Osteoblast (primary cell): ENCODE data around the gene ARHGAP1. TPM values are rescaled to one million over a fixed set of nuclear protein-coding genes. Genes with fewer than 3 reads are reported as not detected.

ENCODE experiments used
- DNase-seq: peaks from one replicate; pipeline ENCODE4 v3.0.0; 2011; ENCODE audit warnings: low spot score, mixed read lengths; ENCODE audit not compliant: insufficient read length; ENCODE audit errors: missing footprints
- H2AFZ ChIP-seq: 2 replicates; pipeline ENCODE4 v1.6.0; 2011; ENCODE audit warnings: mild to moderate bottlenecking, low read length
- H3K27ac ChIP-seq: 2 replicates; pipeline ENCODE4 v1.5.1; 2011; ENCODE audit warnings: mild to moderate bottlenecking, low read depth, low read length, moderate library complexity
- H3K27me3 ChIP-seq: 2 replicates; pipeline ENCODE4 v1.6.0; 2012; ENCODE audit warnings: mild to moderate bottlenecking, control low read depth, inconsistent platforms, low read length, moderate library complexity; ENCODE audit not compliant: insufficient read depth
- H3K36me3 ChIP-seq: 2 replicates; pipeline ENCODE4 v1.5.1; 2011; ENCODE audit warnings: mild to moderate bottlenecking, low read length, control low read depth, moderate library complexity; ENCODE audit not compliant: insufficient read depth
- H3K4me1 ChIP-seq: 2 replicates; pipeline ENCODE4 v1.5.1; 2011; ENCODE audit warnings: mild to moderate bottlenecking, low read length, control low read depth, moderate library complexity; ENCODE audit not compliant: insufficient read depth
- H3K4me2 ChIP-seq: 2 replicates; pipeline ENCODE4 v1.6.0; 2011; ENCODE audit warnings: mild to moderate bottlenecking, low read length; ENCODE audit not compliant: insufficient read depth
- H3K4me3 ChIP-seq: fragments of 200-600 bp; sonication (generic); 3 replicates; pipeline ENCODE4 v1.5.1; 2012; ENCODE audit warnings: mild to moderate bottlenecking, low read length, inconsistent platforms; ENCODE audit not compliant: insufficient read depth
- H3K79me2 ChIP-seq: 2 replicates; pipeline ENCODE4 v1.6.0; 2012; ENCODE audit warnings: mild to moderate bottlenecking, low read length, control low read depth, inconsistent platforms; ENCODE audit not compliant: insufficient read depth
- H3K9me3 ChIP-seq: 2 replicates; pipeline ENCODE4 v1.5.1; 2011; ENCODE audit warnings: low read depth, low read length, control low read depth
- H4K20me1 ChIP-seq: 2 replicates; pipeline ENCODE4 v1.6.0; 2012; ENCODE audit warnings: mild to moderate bottlenecking, low read length, control low read depth; ENCODE audit not compliant: insufficient read depth
- CTCF ChIP-seq: IDR thresholded peaks from 2 replicates; pipeline ENCODE4 v1.5.1; 2011; ENCODE audit warnings: mild to moderate bottlenecking, low read depth, low read length, moderate library complexity; ENCODE audit errors: extremely low read depth
- total RNA-seq: library from RNA; depleted of rRNA; stranded (reverse); fragments of >200 nt; gene quantifications from 2 replicates; pipeline ENCODE4 v1.2.3, GENCODE V29; 2012

Gene ARHGAP1
- total RNA-seq, 1 donor: 88.3 TPM

- TF ChIP-seq CTCF: no peak
- H3K4me3 ChIP-seq: no peak overlapping the region
- H3K9me3 ChIP-seq: no peaks in the 10 kb centered on the region
- DNase-seq: no peak
- no peak overlapping the region for H3K27ac ChIP-seq
- H3K27me3 ChIP-seq: no peaks in the 10 kb centered on the region
- H3K79me2 ChIP-seq: no peaks in the 10 kb centered on the region
- peaks cover 69% of the 10 kb centered on the region for H3K36me3 ChIP-seq
- no peak overlapping the region for H2AFZ ChIP-seq
- peaks cover 3% of the 10 kb centered on the region for H4K20me1 ChIP-seq
- no peak overlapping the region for H3K4me2 ChIP-seq
- no peaks in the 10 kb centered on the region for H3K4me1 ChIP-seq
Measured at GRCh38 chr11:46743693-46744339, 43.4 kb upstream of the ARHGAP1 start.

- H3K27ac ChIP-seq: no peak overlapping the region
- peaks cover under 1% of the 10 kb centered on the region for H4K20me1 ChIP-seq
- TF ChIP-seq CTCF: no peak
- H3K4me1 ChIP-seq: no peaks in the 10 kb centered on the region
- no peaks in the 10 kb centered on the region for H3K9me3 ChIP-seq
- no peaks in the 10 kb centered on the region for H3K79me2 ChIP-seq
- no peak overlapping the region for H3K4me3 ChIP-seq
- no peaks in the 10 kb centered on the region for H3K27me3 ChIP-seq
- no peak for DNase-seq
- H3K4me2 ChIP-seq: no peak overlapping the region
- H3K36me3 ChIP-seq: peaks cover 66% of the 10 kb centered on the region
- H2AFZ ChIP-seq: no peak overlapping the region
Measured at GRCh38 chr11:46743043-46743442, 42.6 kb upstream of the ARHGAP1 start.

- Histone ChIP-seq H3K4me2 (no peak overlapping the region), H3K36me3 (peaks cover 55% of the 10 kb centered on the region), H2AFZ (no peak overlapping the region), H3K4me3 (no peak overlapping the region), H3K79me2 (no peaks in the 10 kb centered on the region), H3K4me1 (no peaks in the 10 kb centered on the region), H4K20me1 (no peaks in the 10 kb centered on the region), H3K27ac (no peak overlapping the region), H3K27me3 (no peaks in the 10 kb centered on the region), H3K9me3 (no peaks in the 10 kb centered on the region)
- TF ChIP-seq CTCF: no peak
- no peak for DNase-seq
Measured at GRCh38 chr11:46741600-46742484, 41.4 kb upstream of the ARHGAP1 start.

- no peaks in the 10 kb centered on the region for H3K27me3 ChIP-seq
Measured at GRCh38 chr11:46738887-46739286, 38.5 kb upstream of the ARHGAP1 start.

More at GRCh38 chr11:46738887-46739286, 38.5 kb upstream of the ARHGAP1 start:
- Histone ChIP-seq H3K4me1 (peaks cover 4% of the 10 kb centered on the region), H3K36me3 (peaks cover 31% of the 10 kb centered on the region), H3K79me2 (no peaks in the 10 kb centered on the region), H3K9me3 (no peaks in the 10 kb centered on the region), H3K4me3 (no peak overlapping the region), H2AFZ (no peak overlapping the region), H3K4me2 (no peak overlapping the region), H3K27ac (no peak overlapping the region), H4K20me1 (no peaks in the 10 kb centered on the region)
- no peak for TF ChIP-seq CTCF
- DNase-seq: peak; percentile 27
